Ovary (tissue), 3 donors: ENCODE data around the gene TMEM266.
A peak's percentile ranks its signal among the peaks of the same experiment; 100 is the strongest.

Source experiments
- CTCF ChIP-seq, 3 donors: fragments of 450-650 bp in 2 of 3; fragments of 200-600 bp in 1 of 3; IDR thresholded peaks; one replicate each; pipeline versions ENCODE4 v1.5.1 to v1.8.0; 2016 to 2022; ENCODE audit warnings: antibody characterized with exemption in 3 of 3, mild to moderate bottlenecking in 1 of 3
- EP300 ChIP-seq: sonication (generic); formaldehyde crosslinking; IDR thresholded peaks from one replicate; pipeline ENCODE4 v1.6.1; 2017; ENCODE audit warnings: antibody characterized with exemption
- POLR2A ChIP-seq: fragments of 450-650 bp; IDR thresholded peaks from one replicate; pipeline ENCODE4 v1.6.1; 2017; ENCODE audit warnings: antibody characterized with exemption, mild to moderate bottlenecking, moderate library complexity
- donor health status: DM: no; HTN: no; CAD: no.

DNA sequence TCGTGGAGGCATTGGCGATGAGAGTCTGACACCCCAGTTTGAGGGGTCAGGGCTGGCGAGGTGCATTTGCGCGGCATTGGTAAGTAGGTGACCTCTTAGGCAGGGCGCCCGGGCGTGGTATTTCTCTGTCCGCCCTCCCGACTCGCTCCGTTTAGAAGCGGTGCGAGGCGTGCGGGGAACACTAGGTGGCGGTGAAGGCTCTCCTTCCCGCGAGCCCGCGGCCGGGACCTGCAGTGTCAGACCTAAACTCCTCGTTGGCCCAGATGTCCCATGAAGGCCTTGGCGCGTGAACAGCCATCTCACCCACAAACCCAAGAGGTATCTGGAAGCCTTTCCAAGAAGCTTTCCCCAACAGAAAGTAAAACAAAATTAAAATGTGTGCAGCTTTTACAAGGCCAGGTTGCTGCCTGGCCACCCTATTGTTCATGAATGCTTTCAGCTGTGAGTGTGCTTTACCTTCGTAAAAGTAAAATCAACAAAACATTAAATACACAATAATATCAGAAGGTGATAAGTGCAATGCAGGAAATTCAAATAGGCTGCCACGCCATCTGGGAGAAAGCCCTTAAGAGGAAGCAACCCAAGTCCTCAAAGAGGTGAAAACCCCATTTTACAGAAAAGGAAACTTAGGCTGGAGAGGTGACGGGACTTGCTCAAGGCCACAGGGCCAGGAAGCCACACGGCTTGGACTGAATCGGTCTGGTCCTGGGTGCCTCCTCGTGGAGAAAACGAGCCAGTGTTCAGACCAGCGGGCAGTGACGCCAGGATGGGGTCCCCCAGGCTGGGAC is 131.2 kb downstream of the TMEM266 start:
- TF ChIP-seq CTCF (IDR thresholded peaks at IDR 0.05) (peak; percentile 50 to 72 (median 67)), POLR2A (no peak), EP300 (no peak)
